ENCODE measurements around the gene ILRUN.
A peak's percentile ranks its signal among the peaks of the same experiment; 100 is the strongest.
"Not testable (repeated sequence)": the region's sequence is repeated elsewhere in the genome, so short reads cannot be mapped to it uniquely, and the experiment has no call there.

ILRUN gene

GRCh38 chr6:34663371-34663770, 33.2 kb downstream of the ILRUN start:
- DNase-seq, result no peak

GRCh38 chr6:34661357-34661756, 35.2 kb downstream of the ILRUN start:
- no peak for DNase-seq

- no peak for DNase-seq
These were observed 37.8 kb downstream of the ILRUN start for GRCh38 chr6:34658605-34659265.

GRCh38 chr6:34657979-34658480, 38.5 kb downstream of the ILRUN start:
- DNase-seq, result peak; percentile 19

- peak; percentile 80 for DNase-seq
These were observed 39.1 kb downstream of the ILRUN start for GRCh38 chr6:34657307-34657978.

- DNase-seq, result peak; percentile 71
These were observed 39.6 kb downstream of the ILRUN start for GRCh38 chr6:34657037-34657306.

GRCh38 chr6:34656378-34657036, 40.1 kb downstream of the ILRUN start:
- DNase-seq, result peak; percentile 81

GRCh38 chr6:34655876-34656377, 40.6 kb downstream of the ILRUN start:
- not testable (repeated sequence) for DNase-seq

GRCh38 chr6:34654061-34654710, 42.4 kb downstream of the ILRUN start:
- DNase-seq, result no peak

- DNase-seq, result no peak
These were observed 44.3 kb downstream of the ILRUN start for GRCh38 chr6:34652263-34652662.

GRCh38 chr6:34650823-34651222, 45.7 kb downstream of the ILRUN start:
- no peak for DNase-seq

GRCh38 chr6:34650232-34650631, 46.3 kb downstream of the ILRUN start:
- not testable (repeated sequence) for DNase-seq

- no peak for DNase-seq
These were observed 47.8 kb downstream of the ILRUN start for GRCh38 chr6:34648806-34649205.
